LNCAP (cell line): ENCODE results near the gene C3.

Experiments used
- CTCF ChIP-seq: fragments of 450-650 bp; IDR thresholded peaks from 2 replicates; pipeline ENCODE4 v1.5.1; 2017; ENCODE audit warnings: mild to moderate bottlenecking

C3 gene

GRCh38 chr19:6706633-6706958, 13.9 kb downstream of the C3 start:
- no peak for TF ChIP-seq CTCF

- TF ChIP-seq CTCF = no peak
Observed at GRCh38 chr19:6705931-6706632, 14.4 kb downstream of the C3 start.

GRCh38 chr19:6700586-6701316, 19.7 kb downstream of the C3 start:
- TF ChIP-seq CTCF = no peak

GRCh38 chr19:6699935-6700334, 20.5 kb downstream of the C3 start:
- no peak for TF ChIP-seq CTCF

- TF ChIP-seq CTCF = no peak
Observed at GRCh38 chr19:6697291-6697690, 23.2 kb downstream of the C3 start.

- TF ChIP-seq CTCF = no peak
Observed at GRCh38 chr19:6696239-6696820, 24.1 kb downstream of the C3 start.

- TF ChIP-seq CTCF = no peak
Observed at GRCh38 chr19:6694147-6694815, 26.2 kb downstream of the C3 start.
